Activated T-helper 9 cell treated with anti-CD3 and anti-CD28 coated beads, Interleukin-2, amount 50 U/mL, for 16 hours (primary cell): ENCODE measurements around the gene RAC3.

Experiments
- DNase-seq: peaks from one replicate; pipeline ENCODE4 v3.0.0-alpha.2; 2020; ENCODE audit warnings: low read depth

RAC3 gene

GRCh38 chr17:82031303-82031884, at the start of gene RAC3:
Gene RAC3, plus strand, starts transcription at chr17:82031678. Its CDS starts 84 bp downstream, at chr17:82031762.
- DNase-seq, result no peak

- DNase-seq, result no peak
Observed at GRCh38 chr17:81983011-81983638, 48.4 kb upstream of the RAC3 start.

DNA sequence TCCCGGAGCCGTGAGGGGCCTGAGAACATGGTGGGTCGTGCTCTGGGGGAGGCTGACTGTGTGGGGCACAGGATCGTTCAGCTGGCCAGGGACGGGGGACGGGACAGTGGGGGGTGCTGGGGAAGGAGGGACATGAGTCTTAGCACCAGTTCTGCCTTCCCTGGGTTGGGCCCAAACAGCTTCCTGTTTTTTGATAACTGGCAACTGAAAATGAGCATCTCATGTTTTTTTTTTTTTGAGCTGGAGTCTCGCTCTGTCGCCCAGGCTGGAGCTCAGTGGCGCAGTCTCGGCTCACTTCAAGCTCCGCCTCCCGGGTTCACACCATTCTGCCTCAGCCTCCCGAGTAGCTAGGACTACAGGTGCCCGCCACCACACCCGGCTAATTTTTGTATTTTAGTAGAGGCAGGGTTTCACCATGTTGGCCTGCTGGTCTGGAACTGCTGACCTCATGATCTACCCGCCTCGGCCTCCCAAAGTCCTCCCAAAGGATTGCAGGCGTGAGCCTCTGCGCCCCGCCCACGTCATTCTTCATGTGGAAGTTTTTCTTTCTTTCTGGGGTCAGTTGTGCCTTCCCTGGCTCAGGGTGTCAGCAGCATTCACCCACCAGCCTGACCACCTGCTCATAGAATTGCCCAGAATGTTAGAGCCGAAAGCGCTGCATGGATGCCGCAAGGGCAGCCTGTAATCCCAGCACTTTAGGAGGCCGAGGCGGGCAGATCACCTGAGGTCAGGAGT, 47.7 kb upstream of the RAC3 start:
- DNase-seq, result no peak

GRCh38 chr17:81984773-81985410, 46.6 kb upstream of the RAC3 start:
- no peak for DNase-seq

- no peak for DNase-seq
Observed at GRCh38 chr17:81986606-81987005, 44.9 kb upstream of the RAC3 start.

- no peak for DNase-seq
Observed at GRCh38 chr17:81987161-81987770, 44.2 kb upstream of the RAC3 start.

- no peak for DNase-seq
Observed at GRCh38 chr17:81990836-81991683, 40.4 kb upstream of the RAC3 start.

- DNase-seq, result no peak
Observed at GRCh38 chr17:81991684-81992305, 39.7 kb upstream of the RAC3 start.

DNA sequence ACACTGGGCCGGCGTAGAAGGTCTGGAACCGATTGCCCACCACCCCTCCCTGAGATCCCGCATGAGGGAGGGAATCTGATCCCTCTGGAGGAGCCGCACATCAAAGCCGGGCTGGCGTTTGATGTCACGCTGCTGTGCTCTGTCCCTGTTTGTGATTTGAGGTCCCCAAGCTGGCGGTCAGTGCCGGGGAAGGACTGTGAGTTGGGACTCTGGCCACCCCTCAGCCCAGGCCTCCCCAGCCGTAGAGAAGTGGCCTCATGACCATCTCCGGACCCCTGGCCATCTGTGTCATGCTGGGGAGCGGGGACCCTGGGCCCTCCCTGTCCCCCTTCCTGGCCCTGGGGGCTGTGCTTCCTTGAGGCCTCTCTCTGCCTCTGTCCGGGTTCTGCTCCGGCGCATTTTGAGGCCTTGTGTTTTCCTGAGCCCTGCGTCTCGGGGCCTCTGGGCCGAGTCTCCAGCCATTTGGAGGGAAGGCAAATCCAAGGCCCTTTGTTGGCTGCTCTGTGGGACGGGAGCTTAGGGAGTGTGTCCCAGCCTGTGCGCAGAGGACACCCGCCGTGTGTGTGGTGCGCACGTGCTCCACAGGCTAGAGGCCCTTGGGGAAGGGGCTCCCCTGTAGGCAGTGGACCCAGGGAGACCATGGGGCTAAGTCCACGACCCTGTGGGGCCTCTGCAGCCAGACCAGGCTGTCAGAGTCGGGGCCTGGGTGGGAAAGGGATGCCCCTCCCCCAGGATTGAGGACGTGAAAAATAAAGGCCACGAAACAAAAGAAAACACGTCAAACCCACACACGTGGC, 39.0 kb upstream of the RAC3 start:
- no peak for DNase-seq

DNA sequence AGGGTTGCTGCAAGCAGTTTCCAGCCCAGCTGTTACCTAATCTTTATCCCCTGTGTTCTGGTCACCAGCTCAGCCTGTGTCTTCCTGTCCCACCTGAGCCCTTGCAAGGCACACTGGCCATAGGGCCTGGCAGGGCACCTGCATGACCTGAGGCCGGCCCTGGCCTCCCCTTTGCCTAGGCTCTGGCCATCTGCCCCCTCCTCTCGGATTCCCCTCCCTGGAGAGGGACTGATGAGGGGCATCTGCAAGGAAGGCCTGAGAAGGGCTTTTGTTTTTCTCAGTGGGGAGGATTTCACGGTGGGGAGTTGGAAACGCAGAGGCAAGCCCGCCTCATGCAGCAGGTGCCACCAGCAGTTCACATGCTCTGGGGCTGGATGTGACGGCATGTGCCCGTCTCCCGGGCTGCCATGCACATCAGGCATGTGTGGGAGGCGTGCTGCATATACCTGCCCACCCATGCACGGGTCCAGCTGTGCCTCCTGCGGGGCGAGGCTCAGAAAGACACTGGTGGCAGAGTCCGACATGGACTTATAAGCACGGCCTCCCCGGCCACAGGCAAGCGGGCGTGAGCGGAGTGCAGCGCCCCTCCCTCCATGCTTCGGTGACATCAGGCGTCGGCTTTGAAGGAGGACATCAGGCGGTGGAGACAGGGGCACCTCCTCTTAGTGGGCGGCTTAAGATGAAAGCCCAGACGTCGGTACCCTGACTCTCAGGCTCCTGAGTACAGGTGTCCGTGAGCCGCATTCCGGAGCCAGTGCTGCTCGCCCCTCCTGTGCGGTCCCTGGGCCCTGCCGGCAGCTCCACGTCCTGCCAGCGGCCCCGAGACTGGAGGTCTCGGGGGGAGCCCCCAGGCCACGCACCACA, 37.5 kb upstream of the RAC3 start:
- no peak for DNase-seq

DNA sequence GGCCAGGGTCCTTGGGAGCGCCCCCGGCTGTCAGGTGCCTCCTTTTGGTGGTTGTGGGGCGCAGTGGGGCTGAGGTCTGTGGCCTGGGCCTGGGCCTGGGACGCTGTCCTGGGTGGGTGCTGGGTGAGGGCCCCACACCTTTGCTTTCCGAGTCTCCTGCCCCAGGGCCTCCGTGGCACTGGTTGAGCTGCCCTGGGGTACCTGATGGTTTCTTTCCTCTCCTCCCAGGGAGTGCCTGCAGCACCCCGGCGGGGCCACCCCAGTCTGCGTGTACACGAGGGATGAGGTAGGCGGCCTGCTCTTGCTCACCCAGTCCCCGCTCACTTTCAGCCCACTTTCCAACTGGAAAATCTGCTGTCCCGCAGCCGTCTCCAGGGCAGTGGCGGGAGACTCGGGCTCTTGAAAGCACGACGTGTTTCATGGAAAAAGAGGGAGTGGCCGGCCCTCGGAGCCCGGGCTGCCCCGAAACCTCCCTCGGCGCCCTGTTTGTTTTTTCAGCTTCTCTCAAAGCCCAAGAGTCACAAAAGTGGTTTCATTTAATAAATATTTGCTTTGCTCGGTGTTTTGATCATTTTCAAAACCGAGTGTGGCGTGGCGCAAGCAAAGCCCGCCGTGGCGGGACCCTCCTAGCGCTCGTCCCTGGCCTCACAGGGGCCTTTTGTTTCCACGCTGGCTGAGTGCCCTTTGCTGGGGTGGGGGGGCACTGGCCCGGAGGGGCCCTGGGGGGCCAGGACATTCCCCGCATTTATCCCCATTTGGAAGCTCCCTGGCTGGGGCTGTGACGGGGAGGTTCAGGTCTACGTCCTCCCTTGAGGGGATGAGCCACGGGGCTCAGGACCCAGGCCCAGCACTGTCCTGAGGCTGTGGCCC, 36.6 kb upstream of the RAC3 start:
- DNase-seq, result no peak

DNA sequence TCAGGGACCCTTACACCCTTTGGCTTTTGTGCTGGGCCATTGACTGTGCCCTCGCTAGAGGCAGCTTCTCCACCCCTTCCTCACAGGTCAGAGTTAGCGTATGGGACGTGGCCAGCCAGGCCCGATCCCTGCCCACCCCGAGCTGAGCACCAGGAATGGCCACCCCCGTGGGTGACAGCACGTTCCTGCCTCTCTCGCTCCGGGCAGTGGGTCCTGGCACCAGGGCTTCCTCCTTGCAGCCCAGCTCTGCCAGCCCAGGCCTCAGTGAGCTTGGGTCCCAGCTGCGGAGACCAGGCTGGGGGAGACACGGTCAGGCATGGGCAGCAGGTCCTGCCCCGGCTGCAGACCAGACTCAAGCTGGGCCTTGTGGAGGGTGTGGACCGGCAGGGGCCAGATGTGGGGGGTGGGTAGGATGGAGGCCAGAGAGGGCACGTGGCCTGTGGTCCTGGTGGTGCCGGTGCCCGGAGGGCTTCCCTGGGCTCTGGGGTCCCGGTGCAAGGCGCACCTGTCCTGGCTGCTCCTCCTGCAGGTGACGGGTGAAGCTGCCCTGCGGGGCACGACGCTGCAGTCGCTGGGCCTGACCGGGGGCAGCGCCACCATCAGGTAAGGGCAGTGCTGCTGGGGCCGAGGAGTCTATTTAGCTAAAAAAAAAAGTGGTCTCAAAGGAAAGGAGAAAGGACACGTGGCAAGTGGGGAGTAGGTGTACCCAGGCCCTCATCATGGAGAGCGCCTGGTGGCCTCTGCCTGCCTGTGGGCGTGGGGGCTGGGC, 35.8 kb upstream of the RAC3 start:
- no peak for DNase-seq

- no peak for DNase-seq
Observed at GRCh38 chr17:81996232-81996756, 35.2 kb upstream of the RAC3 start.

GRCh38 chr17:81996757-81997441, 34.6 kb upstream of the RAC3 start:
- no peak for DNase-seq

DNA sequence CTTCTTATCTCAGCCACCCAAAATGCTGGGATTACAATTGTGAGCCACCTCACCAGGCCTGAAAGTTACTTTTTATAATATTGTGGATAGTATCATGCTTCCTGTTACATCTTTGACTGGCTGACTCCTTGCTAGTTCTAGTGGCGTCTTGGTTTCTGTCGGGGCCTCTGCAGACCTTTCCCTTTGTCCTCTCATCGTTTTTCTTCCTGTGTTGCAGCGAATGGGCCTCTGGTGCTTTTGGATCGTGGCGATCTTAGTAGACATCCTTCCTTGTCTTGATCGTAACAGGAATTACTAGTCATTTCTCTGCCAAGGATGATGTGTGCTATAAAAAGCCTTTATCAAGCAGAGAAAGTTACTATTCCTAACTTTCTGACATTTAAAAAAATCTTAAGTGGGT, 33.3 kb upstream of the RAC3 start:
- DNase-seq, result no peak

- no peak for DNase-seq
Observed at GRCh38 chr17:81998691-81999438, 32.6 kb upstream of the RAC3 start.
